Spleen (tissue), 11 donors: ENCODE results near the gene SCN7A. TPM values are rescaled to one million over a fixed set of nuclear protein-coding genes. Genes with fewer than 3 reads are reported as not detected.

Source experiments
- DNase-seq: peaks from one replicate; pipeline ENCODE4 v3.0.0-alpha.2; 2020
- H3K27ac ChIP-seq, 8 donors: fragments of 200-600 bp; sonication (generic) in 7 of 8; 1 replicate in 4 of 8; 2 replicates in 4 of 8; pipeline versions ENCODE4 v1.5.0 to v1.8.0; 2016 to 2021; ENCODE audit warnings: inconsistent platforms in 4 of 8, mild to moderate bottlenecking in 4 of 8, moderate library complexity in 1 of 8
- H3K27me3 ChIP-seq, 7 donors: fragments of 200-600 bp; sonication (generic) in 6 of 7; replicated peaks in 1 of 7; 1 replicate in 4 of 7; 2 replicates in 3 of 7; pipeline versions ENCODE4 v1.5.0 to v1.8.0; 2016 to 2021; ENCODE audit warnings: inconsistent platforms in 3 of 7, mild to moderate bottlenecking in 1 of 7
- H3K36me3 ChIP-seq, 6 donors: fragments of 200-600 bp; sonication (generic) in 5 of 6; 1 replicate in 4 of 6; 2 replicates in 2 of 6; pipeline versions ENCODE4 v1.5.0 to v1.8.0; 2016 to 2021; ENCODE audit warnings: inconsistent platforms in 2 of 6
- H3K4me1 ChIP-seq, 6 donors: fragments of 200-600 bp; sonication (generic) in 5 of 6; 1 replicate in 3 of 6; 2 replicates in 3 of 6; pipeline versions ENCODE4 v1.5.0 to v1.8.0; 2016 to 2021; ENCODE audit warnings: inconsistent platforms in 3 of 6
- H3K4me3 ChIP-seq, 8 donors: fragments of 200-600 bp; sonication (generic) in 7 of 8; 1 replicate in 4 of 8; 2 replicates in 4 of 8; pipeline versions ENCODE4 v1.5.0 to v1.8.0; 2016 to 2021; ENCODE audit warnings: inconsistent platforms in 4 of 8, mild to moderate bottlenecking in 4 of 8, moderate library complexity in 2 of 8
- H3K9me3 ChIP-seq, 8 donors: fragments of 200-600 bp; sonication (generic) in 7 of 8; 1 replicate in 4 of 8; 2 replicates in 4 of 8; pipeline versions ENCODE4 v1.5.0 to v1.8.0; 2016 to 2021; ENCODE audit warnings: inconsistent platforms in 4 of 8
- POLR2A ChIP-seq, 3 donors: fragments of 450-650 bp; IDR thresholded peaks; one replicate each; pipeline ENCODE4 v1.5.1; 2017; ENCODE audit warnings: antibody characterized with exemption in 3 of 3, mild to moderate bottlenecking in 1 of 3
- POLR2AphosphoS5 ChIP-seq, 3 donors: sonication (generic); formaldehyde crosslinking; IDR thresholded peaks; one replicate each; pipeline ENCODE4 v1.5.1; 2017; ENCODE audit warnings: antibody characterized with exemption in 3 of 3
- WGBS, 5 donors: extraction: QIAGEN DNeasy Blood & Tissue Kit in 3 of 5; methylation state at CpG; one replicate each; pipeline versions ENCODE4 v1.1.5 to v1.1.7; 2013 to 2018; 5-methylcytosine and 5-hydroxymethylcytosine counted together
- intact Hi-C: fragments of 100-400 bp; cut with DNase I; formaldehyde crosslinking; loops from one replicate; pipeline ENCODE4 v1.15.0; 2023; ENCODE audit warnings: low total_unique reads
- polyA plus RNA-seq, 3 donors: library from polyadenylated mRNA; stranded (reverse); fragments of 200-250 nt; gene quantifications; one replicate each; pipeline ENCODE4 v1.2.1, GENCODE V29; 2013
- total RNA-seq, 7 donors: library from RNA; depleted of rRNA in 3 of 7; stranded (reverse); fragments of >200 nt in 3 of 7; fragmentation: NEBNext Ultra II Directional in 4 of 7; extraction: Animal tissue kit (Norgen Biotek cat#: 25700) in 4 of 7; gene quantifications; one replicate each; pipeline versions ENCODE4 v1.1.0 to v1.2.1, GENCODE V29; 2016 to 2021
- TF ChIP-seq, protein P1 (sequence below), 11 experiments: fragments of 200-600 bp in 7 of 11; fragments of 450-650 bp in 4 of 11; sonication (generic) in 4 of 11; IDR thresholded peaks in 8 of 11; conservative IDR thresholded peaks in 3 of 11; 1 replicate in 7 of 11; 2 replicates in 4 of 11; pipeline versions ENCODE4 v1.4.0 to v1.8.0; 2016 to 2021; ENCODE audit warnings: antibody characterized with exemption in 11 of 11, inconsistent platforms in 4 of 11, mild to moderate bottlenecking in 1 of 11
- donor health status: healthy with polysubstance abuse.
- donor health status: DM: no; HTN: no; CAD: no; lungs with moderate emphysema.
- donor health status: DM: no; HTN: no; CAD: no.
- donor health status: Bipolar disorder and iron deficiency.
- donor health status: healthy.
- donor health status: DM: no; HTN: no; CAD: no.
- donor health status: DM: yes; HTN: yes; CAD: no.

The SCN7A gene
- total and polyA plus RNA-seq, 10 donors = 0.15 to 10.6 (median 1.3) TPM

DNA sequence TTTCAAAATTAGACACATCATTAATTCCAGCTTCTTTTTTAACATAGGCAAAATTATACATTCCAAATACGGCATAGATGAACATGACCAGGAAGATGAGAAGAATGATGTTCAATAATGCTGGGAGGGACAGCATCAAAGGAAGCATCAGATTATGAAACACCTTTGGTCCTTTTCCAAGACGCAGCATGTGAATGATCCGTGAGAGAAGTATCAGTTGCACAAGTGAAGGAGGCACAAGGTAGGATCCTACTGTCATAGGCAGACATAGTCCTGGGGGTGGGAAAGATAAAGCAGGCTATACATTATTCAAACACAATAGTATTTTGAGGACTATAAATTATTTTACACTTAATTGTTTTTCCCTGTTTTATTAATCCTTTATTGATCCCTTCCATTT lies 87.7 kb downstream of the SCN7A start:
- no peak overlapping the region for H3K4me3 ChIP-seq
- H3K27me3 ChIP-seq = no peaks in the 10 kb centered on the region
- H3K4me1 ChIP-seq = no peaks in the 10 kb centered on the region
- TF ChIP-seq POLR2A (IDR thresholded peaks at IDR 0.05) (no peak), POLR2AphosphoS5 (IDR thresholded peaks at IDR 0.05) (no peak)
- TF ChIP-seq, protein P1, sequence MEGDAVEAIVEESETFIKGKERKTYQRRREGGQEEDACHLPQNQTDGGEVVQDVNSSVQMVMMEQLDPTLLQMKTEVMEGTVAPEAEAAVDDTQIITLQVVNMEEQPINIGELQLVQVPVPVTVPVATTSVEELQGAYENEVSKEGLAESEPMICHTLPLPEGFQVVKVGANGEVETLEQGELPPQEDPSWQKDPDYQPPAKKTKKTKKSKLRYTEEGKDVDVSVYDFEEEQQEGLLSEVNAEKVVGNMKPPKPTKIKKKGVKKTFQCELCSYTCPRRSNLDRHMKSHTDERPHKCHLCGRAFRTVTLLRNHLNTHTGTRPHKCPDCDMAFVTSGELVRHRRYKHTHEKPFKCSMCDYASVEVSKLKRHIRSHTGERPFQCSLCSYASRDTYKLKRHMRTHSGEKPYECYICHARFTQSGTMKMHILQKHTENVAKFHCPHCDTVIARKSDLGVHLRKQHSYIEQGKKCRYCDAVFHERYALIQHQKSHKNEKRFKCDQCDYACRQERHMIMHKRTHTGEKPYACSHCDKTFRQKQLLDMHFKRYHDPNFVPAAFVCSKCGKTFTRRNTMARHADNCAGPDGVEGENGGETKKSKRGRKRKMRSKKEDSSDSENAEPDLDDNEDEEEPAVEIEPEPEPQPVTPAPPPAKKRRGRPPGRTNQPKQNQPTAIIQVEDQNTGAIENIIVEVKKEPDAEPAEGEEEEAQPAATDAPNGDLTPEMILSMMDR (IDR thresholded peaks at IDR 0.05 in 8 of 11, conservative IDR thresholded peaks at IDR 0.05 in 3 of 11) = no peak
- no peaks in the 10 kb centered on the region for H3K9me3 ChIP-seq
- intact Hi-C loops = no loop called here
- H3K36me3 ChIP-seq = no peaks in the 10 kb centered on the region
- no peak for DNase-seq
- H3K27ac ChIP-seq = no peak overlapping the region
- WGBS, 5 donors = 80 to 93% (median 86%) methylated on average over 3 of the region's 3 CpGs

DNA sequence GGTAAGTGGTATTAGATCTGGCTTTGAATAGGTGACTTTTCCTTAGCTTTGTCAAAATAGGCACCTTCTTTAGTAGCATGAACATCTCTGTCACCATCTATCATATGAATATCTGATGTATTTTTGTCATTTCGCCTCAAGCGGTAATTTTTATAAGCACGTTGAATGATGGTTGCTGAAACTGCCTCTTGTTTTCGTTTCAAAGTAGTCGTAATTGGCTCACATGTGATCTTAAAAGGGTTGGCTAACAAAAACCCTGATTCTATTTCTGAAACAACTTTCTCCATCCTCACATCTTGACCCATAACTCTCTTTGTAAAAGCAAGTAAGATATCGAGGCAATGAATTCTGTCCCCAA lies 88.5 kb downstream of the SCN7A start:
- no peaks in the 10 kb centered on the region for H3K27me3 ChIP-seq
- H3K4me1 ChIP-seq = no peaks in the 10 kb centered on the region
- H3K4me3 ChIP-seq = no peak overlapping the region
- 85 to 94% (median 93%) methylated on average over 6 of the region's 6 CpGs for WGBS, 5 donors
- no peak for DNase-seq
- intact Hi-C loops = no loop called here
- H3K27ac ChIP-seq = no peak overlapping the region
- no peaks in the 10 kb centered on the region for H3K9me3 ChIP-seq
- no peaks in the 10 kb centered on the region for H3K36me3 ChIP-seq
- TF ChIP-seq, protein P1 (IDR thresholded peaks at IDR 0.05 in 8 of 11, conservative IDR thresholded peaks at IDR 0.05 in 3 of 11) = no peak
- no peak for TF ChIP-seq POLR2AphosphoS5 (IDR thresholded peaks at IDR 0.05)
- no peak for TF ChIP-seq POLR2A (IDR thresholded peaks at IDR 0.05)

DNA sequence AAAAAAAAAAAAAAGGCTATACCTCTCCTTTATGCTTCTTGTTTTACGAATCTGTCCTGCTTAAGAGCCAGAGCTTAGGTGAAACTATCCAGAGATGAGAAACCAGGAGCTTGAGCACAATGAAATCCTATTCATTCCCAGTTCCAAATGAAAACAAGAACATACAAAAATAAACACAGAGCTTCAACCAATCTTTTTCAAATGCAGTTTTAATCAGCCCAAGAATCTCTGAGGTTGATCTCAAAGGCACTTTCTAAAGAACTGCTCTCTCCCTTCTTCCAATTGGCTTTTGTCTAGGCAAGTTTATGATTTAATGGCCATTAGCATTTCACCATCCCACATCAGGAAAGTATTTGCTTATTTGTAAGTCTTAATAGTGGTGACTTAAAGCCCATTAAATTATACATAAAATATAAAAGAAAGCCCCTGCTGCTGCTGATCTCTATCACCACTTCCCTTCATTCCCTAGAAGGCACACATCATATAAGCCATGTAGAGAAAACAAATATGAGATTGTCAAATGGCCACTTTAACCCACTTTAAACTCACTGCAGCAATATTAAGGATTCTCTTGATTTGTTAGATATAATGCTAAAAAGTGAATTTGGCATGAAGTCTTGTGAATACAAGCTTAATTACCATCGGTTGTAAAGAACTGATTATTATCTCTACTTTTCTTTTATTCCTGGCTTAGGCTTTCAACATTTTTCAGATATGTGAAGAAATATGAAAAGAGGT lies 89.0 kb downstream of the SCN7A start:
- WGBS, 5 donors = 66 to 79% (median 79%) methylated on average over 2 of the region's 2 CpGs
- Histone ChIP-seq H3K36me3 (no peaks in the 10 kb centered on the region), H3K27me3 (no peaks in the 10 kb centered on the region), H3K9me3 (no peaks in the 10 kb centered on the region), H3K4me3 (no peak overlapping the region), H3K4me1 (no peaks in the 10 kb centered on the region), H3K27ac (no peak overlapping the region)
- TF ChIP-seq POLR2A (IDR thresholded peaks at IDR 0.05) (no peak), POLR2AphosphoS5 (IDR thresholded peaks at IDR 0.05) (no peak)
- TF ChIP-seq, protein P1 (IDR thresholded peaks at IDR 0.05 in 8 of 11, conservative IDR thresholded peaks at IDR 0.05 in 3 of 11) = no peak
- no peak for DNase-seq
- intact Hi-C loops = no loop called here

DNA sequence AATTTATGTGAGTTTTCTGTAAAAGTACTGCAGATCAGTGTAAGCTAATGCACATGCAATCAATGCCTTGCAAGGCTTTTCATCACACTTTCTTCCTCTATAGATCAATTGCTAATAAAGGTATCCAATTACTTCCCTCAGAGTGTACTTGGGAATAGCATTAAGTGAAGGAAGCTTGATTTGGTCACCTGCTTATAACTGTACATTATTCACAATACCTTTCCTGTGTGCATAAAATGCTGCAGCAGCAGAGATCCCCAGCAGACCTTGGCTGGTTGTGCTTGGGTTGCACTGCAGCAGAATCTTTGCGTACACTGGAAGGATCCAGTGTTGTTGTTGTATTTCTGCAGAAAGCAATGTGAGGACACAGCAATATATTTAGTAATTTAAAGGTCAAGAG lies 99.8 kb downstream of the SCN7A start:
- no peak for DNase-seq
- Histone ChIP-seq H3K4me1 (no peaks in the 10 kb centered on the region), H3K36me3 (no peaks in the 10 kb centered on the region), H3K27me3 (no peaks in the 10 kb centered on the region), H3K9me3 (no peaks in the 10 kb centered on the region), H3K4me3 (no peak overlapping the region), H3K27ac (no peak overlapping the region)
- intact Hi-C loops = no loop called here
- no peak for TF ChIP-seq POLR2AphosphoS5 (IDR thresholded peaks at IDR 0.05)
- TF ChIP-seq, protein P1 (IDR thresholded peaks at IDR 0.05 in 8 of 11, conservative IDR thresholded peaks at IDR 0.05 in 3 of 11) = no peak
- 96 to 100% (median 97%) methylated on average over 1 of the region's 1 CpG for WGBS, 5 donors
